Measurements from ENCODE around the gene MOSPD2. TPM values are rescaled to one million over a fixed set of nuclear protein-coding genes. Genes with fewer than 3 reads are reported as not detected.

Gene MOSPD2
- total and polyA plus RNA-seq, 10 of the 15 experiments (the other 5 are each of a cell fraction or from before 2014, with no cell fraction given) = 4.9 to 14.7 (median 7.4) TPM

- H2AFZ ChIP-seq (ENCODE audit: control insufficient read depth, low read depth, low read length) = no peak overlapping the region
- DNase-seq (ENCODE audit: low read depth, low spot score) (no peak), FAIRE-seq (no peak), ATAC-seq (no peak)
- H4K20me1 ChIP-seq (ENCODE audit: control insufficient read depth, insufficient read depth) = no peaks in the 10 kb centered on the region
- no peaks in the 10 kb centered on the region for H3K27me3 ChIP-seq (replicated peaks in 1 of 2; ENCODE audit: control insufficient read depth in 2 of 2, insufficient read depth in 2 of 2, low read length in 1 of 2)
- POLR2A ChIA-PET = no interaction called here
- SMC1A ChIA-PET (ENCODE audit: uncharacterized antibody, unreplicated experiment) = interaction anchor here (0.9 kb wide), 1 partner anchor 12 kb away, joined by 3 read pairs; no protein-coding TSS in a partner anchor
- in situ Hi-C loops (cut with MboI) = no loop called here
- 90% methylated on average over 1 of the region's 1 CpG for WGBS (ENCODE audit: insufficient coverage, insufficient replicate concordance, low lambda C conversion rate, missing lambda C conversion rate)
- CTCF ChIA-PET = interaction anchor here (1.6 kb wide), 1 partner anchor 9 kb away, joined by 3 read pairs; no protein-coding TSS in a partner anchor
- H3K4me1 ChIP-seq (ENCODE audit: control insufficient read depth, insufficient read depth, low read length) = no peaks in the 10 kb centered on the region
- no peak overlapping the region for H3K27ac ChIP-seq (ENCODE audit: control insufficient read depth, insufficient read depth)
- no peaks in the 10 kb centered on the region for H3K9me3 ChIP-seq (replicated peaks; ENCODE audit: control insufficient read depth, insufficient read depth, low read length)
- H3K79me2 ChIP-seq (ENCODE audit: control insufficient read depth, insufficient read depth, low read length) = no peaks in the 10 kb centered on the region
- BruUV-seq (replicated peaks) = no TSS peak
- RAD21 ChIA-PET (ENCODE audit: unreplicated experiment) = no interaction called here
- H3K36me3 ChIP-seq (ENCODE audit: control insufficient read depth in 2 of 2, insufficient read depth in 2 of 2, low read length in 1 of 2) = no peaks in the 10 kb centered on the region
- H3K4me2 ChIP-seq (ENCODE audit: control insufficient read depth, insufficient read depth) = no peak overlapping the region
- TF ChIP-seq POLR2AphosphoS5 (IDR thresholded peaks at IDR 0.05; ENCODE audit: low read length) = no peak
- TF ChIP-seq USF1 (IDR thresholded peaks at IDR 0.05; ENCODE audit: borderline replicate concordance, extremely low read length, insufficient read depth, low read depth, low read length) = no peak
- TF ChIP-seq NR2C1 (IDR thresholded peaks at IDR 0.05) = no peak
- TF ChIP-seq CREM (IDR thresholded peaks at IDR 0.05; ENCODE audit: low read depth) = no peak
- TF ChIP-seq SREBF1 (IDR thresholded peaks at IDR 0.05; ENCODE audit: low read length) = no peak
- TF ChIP-seq SMARCA5 (IDR thresholded peaks at IDR 0.05) = no peak
- TF ChIP-seq LARP7 (IDR thresholded peaks at IDR 0.05) = no peak
- no peak for TF ChIP-seq CHD1 (IDR thresholded peaks at IDR 0.05; ENCODE audit: low read depth, low read length)
- no peak for TF ChIP-seq ELK1 (IDR thresholded peaks at IDR 0.05; ENCODE audit: low read depth, low read length)
- no peak for TF ChIP-seq ZNF384 (IDR thresholded peaks at IDR 0.05; ENCODE audit: borderline replicate concordance, low read depth, low read length)
- TF ChIP-seq STAT1 (conservative IDR thresholded peaks at IDR 0.05) = no peak
- TF ChIP-seq NBN (IDR thresholded peaks at IDR 0.05) = no peak
- no peak for TF ChIP-seq BRCA1 (IDR thresholded peaks at IDR 0.05; ENCODE audit: low read depth, low read length)
- TF ChIP-seq MEF2A (IDR thresholded peaks at IDR 0.05; ENCODE audit: insufficient read depth, low read depth, low read length) = no peak
- TF ChIP-seq PKNOX1 (IDR thresholded peaks at IDR 0.05) = no peak
- no peak for TF ChIP-seq RAD21 (IDR thresholded peaks at IDR 0.05; ENCODE audit: insufficient read depth, low read depth, low read length)
- TF ChIP-seq SMC3 (IDR thresholded peaks at IDR 0.05; ENCODE audit: borderline replicate concordance, low read length) = no peak
- TF ChIP-seq IRF5 (IDR thresholded peaks at IDR 0.05; ENCODE audit: borderline replicate concordance) = no peak
- TF ChIP-seq MLLT1 (IDR thresholded peaks at IDR 0.05) = no peak
- intact Hi-C loops (cut with micrococcal nuclease; ENCODE audit: unreplicated experiment) = no loop called here
- no peak overlapping the region for H3K9ac ChIP-seq (ENCODE audit: control insufficient read depth, insufficient read depth, low read length)
- H3K4me3 ChIP-seq = no peak overlapping the region
Measured at GRCh38 chrX:14932136-14932535, 58.9 kb downstream of the MOSPD2 start.
